Astrocyte of the cerebellum (primary cell): ENCODE results near the gene LRRC25.

Source experiments
- DNase-seq: peaks from one replicate; pipeline ENCODE4 v3.0.0-alpha.2; 2011; ENCODE audit warnings: low read depth
- H3K4me3 ChIP-seq: 2 replicates; pipeline ENCODE4 v1.5.1; 2011; ENCODE audit warnings: mild to moderate bottlenecking, low read depth, low read length, moderate library complexity
- CTCF ChIP-seq: IDR thresholded peaks from 2 replicates; pipeline ENCODE4 v1.5.1; 2012; ENCODE audit warnings: low read length, low read depth, moderate library complexity, mild to moderate bottlenecking; ENCODE audit errors: missing control alignments
- in situ Hi-C: cut with HindIII; loops from 2 replicates; pipeline ENCODE4 v1.10.0; 2017; ENCODE audit warnings: low sequenced_read_pairs

LRRC25 gene

GRCh38 chr19:18443406-18443805, 46.0 kb upstream of the LRRC25 start:
- no peak for TF ChIP-seq CTCF
- no peak overlapping the region for H3K4me3 ChIP-seq
- in situ Hi-C loops = no loop called here

GRCh38 chr19:18442941-18443340, 45.5 kb upstream of the LRRC25 start:
- no peak for TF ChIP-seq CTCF
- no peak overlapping the region for H3K4me3 ChIP-seq
- no peak for DNase-seq
- in situ Hi-C loops = no loop called here

More at GRCh38 chr19:18443406-18443805, 46.0 kb upstream of the LRRC25 start:
- DNase-seq = no peak

GRCh38 chr19:18441804-18442788, 44.7 kb upstream of the LRRC25 start:
- DNase-seq = no peak
- no peak overlapping the region for H3K4me3 ChIP-seq
- TF ChIP-seq CTCF = no peak
- in situ Hi-C loops = no loop called here

GRCh38 chr19:18440936-18441803, 43.7 kb upstream of the LRRC25 start:
- DNase-seq = no peak
- in situ Hi-C loops = no loop called here
- H3K4me3 ChIP-seq = no peak overlapping the region
- TF ChIP-seq CTCF = no peak

GRCh38 chr19:18440415-18440877, 43.0 kb upstream of the LRRC25 start:
- peak; percentile 6 for TF ChIP-seq CTCF
- no peak overlapping the region for H3K4me3 ChIP-seq
- DNase-seq = no peak
- in situ Hi-C loops = no loop called here

GRCh38 chr19:18439910-18440237, 42.5 kb upstream of the LRRC25 start:
- in situ Hi-C loops = no loop called here
- no peak for TF ChIP-seq CTCF
- no peak for DNase-seq
- H3K4me3 ChIP-seq = no peak overlapping the region
